Activated CD8-positive, alpha-beta T cell treated with anti-CD3 and anti-CD28 coated beads for 36 hours (primary cell): Measurements from ENCODE around the gene RARRES2. TPM values are rescaled to one million over a fixed set of nuclear protein-coding genes. Genes with fewer than 3 reads are reported as not detected.

ENCODE experiments used
- ATAC-seq: fragments of 200-7000 bp; cut with Tn5 transposase; one replicate; pipeline ENCODE4 v1.10.0; 2021; ENCODE audit warnings: mild to moderate bottlenecking, moderate library complexity
- CTCF ChIA-PET: fragments of 350-600 bp; sonication (Branson Sonifier 250); formaldehyde crosslinking; loops from one replicate; lab custom pipeline; 2021; ENCODE audit warnings: antibody characterized with exemption; lab: Charles Lee
- POLR2A ChIA-PET: fragments of 350-600 bp; sonication (Branson Sonifier 250); formaldehyde crosslinking; loops from one replicate; lab custom pipeline; 2021; ENCODE audit warnings: antibody characterized with exemption; lab: Charles Lee
- DNase-seq: peaks from one replicate; pipeline ENCODE4 v3.0.0-alpha.2; 2020
- H3K27ac Mint-ChIP-seq: one replicate; pipeline ENCODE4 v1.8.0; 2021; ENCODE audit warnings: mild to moderate bottlenecking, mixed read lengths
- H3K27me3 Mint-ChIP-seq: one replicate; pipeline ENCODE4 v1.8.0; 2021; ENCODE audit warnings: mixed read lengths
- H3K36me3 Mint-ChIP-seq: one replicate; pipeline ENCODE4 v1.8.0; 2021; ENCODE audit warnings: low read depth, mixed read lengths
- H3K4me1 Mint-ChIP-seq: one replicate; pipeline ENCODE4 v1.8.0; 2021; ENCODE audit warnings: low read depth, mixed read lengths
- H3K4me3 Mint-ChIP-seq: one replicate; pipeline ENCODE4 v1.8.0; 2021; ENCODE audit warnings: mild to moderate bottlenecking, moderate library complexity, mixed read lengths
- H3K9me3 Mint-ChIP-seq: one replicate; pipeline ENCODE4 v1.8.0; 2021; ENCODE audit warnings: mixed read lengths
- intact Hi-C: fragments of 100-400 bp; cut with micrococcal nuclease; formaldehyde crosslinking; loops from one replicate; pipeline ENCODE4 v1.10.0; 2022
- total RNA-seq, 2 experiments: library from RNA; stranded (reverse); gene quantifications; one replicate each; pipeline ENCODE4 v1.2.3, GENCODE V29; 2021
- TF ChIP-seq, protein P1 (sequence below): fragments of 200-600 bp; IDR thresholded peaks from one replicate; pipeline ENCODE4 v1.8.0; 2022; ENCODE audit warnings: antibody characterized with exemption, mild to moderate bottlenecking

The RARRES2 gene
- total RNA-seq, 2 experiments from 2014 or later: not detected

DNA sequence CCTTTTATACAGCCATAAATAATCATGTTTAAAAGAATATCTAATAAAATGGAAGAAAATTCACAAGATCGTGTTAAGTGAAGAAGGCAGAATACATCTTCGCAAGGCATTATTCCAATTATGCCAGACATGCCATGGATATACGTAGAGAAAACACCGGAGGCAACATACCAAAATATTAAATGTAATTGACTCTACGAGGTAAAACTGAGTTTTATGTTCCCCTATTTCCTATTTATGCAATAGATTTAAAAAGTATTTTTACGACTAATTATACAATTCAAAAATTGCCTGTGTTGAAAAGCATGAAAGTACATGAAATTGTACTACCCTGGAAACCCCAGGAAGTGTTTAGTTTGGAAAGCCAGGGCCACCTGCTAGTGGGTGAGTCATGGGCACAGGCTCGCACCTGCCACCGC is 26.3 kb upstream of the RARRES2 start:
- peaks cover 50% of the 10 kb centered on the region for H3K4me1 Mint-ChIP-seq
- H3K36me3 Mint-ChIP-seq: peaks cover 14% of the 10 kb centered on the region
- peak overlapping the region; percentile 97 for H3K4me3 Mint-ChIP-seq
- no peaks in the 10 kb centered on the region for H3K9me3 Mint-ChIP-seq
- no peaks in the 10 kb centered on the region for H3K27me3 Mint-ChIP-seq
- peak overlapping the region; percentile 92 for H3K27ac Mint-ChIP-seq
- peak; percentile 45 for ATAC-seq
- intact Hi-C loops: no loop called here
- no peak for DNase-seq
- ChIA-PET CTCF (interaction anchor here (1.2 to 3.8 kb wide), 4 partner anchors 10 to 38 kb away, joined by 5 to 23 read pairs (median 8); a partner anchor contains a TSS), POLR2A (interaction anchor here (0.8 to 6.1 kb wide), 7 partner anchors 9 to 84 kb away, joined by 3 to 52 read pairs (median 13); partner anchors contain the start of genes ACTR3C, GIMAP8, LRRC61 and ZNF775)
- TF ChIP-seq, protein P1, sequence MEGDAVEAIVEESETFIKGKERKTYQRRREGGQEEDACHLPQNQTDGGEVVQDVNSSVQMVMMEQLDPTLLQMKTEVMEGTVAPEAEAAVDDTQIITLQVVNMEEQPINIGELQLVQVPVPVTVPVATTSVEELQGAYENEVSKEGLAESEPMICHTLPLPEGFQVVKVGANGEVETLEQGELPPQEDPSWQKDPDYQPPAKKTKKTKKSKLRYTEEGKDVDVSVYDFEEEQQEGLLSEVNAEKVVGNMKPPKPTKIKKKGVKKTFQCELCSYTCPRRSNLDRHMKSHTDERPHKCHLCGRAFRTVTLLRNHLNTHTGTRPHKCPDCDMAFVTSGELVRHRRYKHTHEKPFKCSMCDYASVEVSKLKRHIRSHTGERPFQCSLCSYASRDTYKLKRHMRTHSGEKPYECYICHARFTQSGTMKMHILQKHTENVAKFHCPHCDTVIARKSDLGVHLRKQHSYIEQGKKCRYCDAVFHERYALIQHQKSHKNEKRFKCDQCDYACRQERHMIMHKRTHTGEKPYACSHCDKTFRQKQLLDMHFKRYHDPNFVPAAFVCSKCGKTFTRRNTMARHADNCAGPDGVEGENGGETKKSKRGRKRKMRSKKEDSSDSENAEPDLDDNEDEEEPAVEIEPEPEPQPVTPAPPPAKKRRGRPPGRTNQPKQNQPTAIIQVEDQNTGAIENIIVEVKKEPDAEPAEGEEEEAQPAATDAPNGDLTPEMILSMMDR: no peak

DNA sequence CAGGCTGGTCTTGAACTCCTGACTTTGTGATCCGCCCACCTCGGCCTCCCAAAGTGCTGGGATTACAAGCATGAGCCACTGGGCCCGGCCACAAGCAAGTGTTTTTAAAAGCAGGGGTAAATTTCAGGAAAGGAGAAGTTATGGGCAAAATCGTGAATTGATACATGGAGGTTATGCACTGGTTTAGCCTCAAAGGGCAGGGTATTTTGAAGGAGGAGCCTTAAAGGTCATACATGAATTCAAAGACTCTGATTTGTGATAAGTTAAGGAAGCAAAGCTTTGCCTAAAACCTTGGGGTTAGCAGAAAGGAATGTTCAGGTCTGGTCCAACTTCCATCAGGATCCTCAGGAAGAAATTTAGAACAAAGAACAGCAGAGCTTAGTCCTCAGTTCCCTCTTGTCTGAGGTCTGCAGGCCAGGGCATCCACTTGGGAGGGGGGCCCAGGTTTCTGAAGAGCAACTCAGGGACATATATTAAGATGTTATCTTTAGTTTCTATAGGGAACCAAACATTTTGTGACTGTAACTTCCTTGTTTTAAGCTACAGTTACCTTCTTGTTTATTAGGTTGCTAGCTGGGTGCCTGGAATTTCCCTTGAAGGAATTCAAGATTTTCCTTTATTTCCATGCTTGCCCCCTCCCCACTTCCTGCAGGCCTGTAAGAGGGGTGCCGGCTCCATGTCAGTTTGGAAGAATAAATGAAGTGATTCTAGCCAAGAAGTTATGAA is 24.4 kb upstream of the RARRES2 start:
- intact Hi-C loops: no loop called here
- ChIA-PET POLR2A (interaction anchor here (1.1 to 6.1 kb wide), 2 partner anchors 13 to 39 kb away, joined by 4 to 52 read pairs; a partner anchor contains a TSS), CTCF (interaction anchor here (1.0 to 2.7 kb wide), 3 partner anchors 8 to 40 kb away, joined by 3 to 9 read pairs (median 7); a partner anchor contains a TSS)
- Mint-ChIP-seq H3K9me3 (no peaks in the 10 kb centered on the region), H3K4me3 (peak overlapping the region; percentile 26), H3K27me3 (no peaks in the 10 kb centered on the region), H3K27ac (no peak overlapping the region), H3K36me3 (peaks cover 8% of the 10 kb centered on the region), H3K4me1 (peaks cover 50% of the 10 kb centered on the region)
- no peak for ATAC-seq
- TF ChIP-seq, protein P1: no peak
- DNase-seq: no peak

DNA sequence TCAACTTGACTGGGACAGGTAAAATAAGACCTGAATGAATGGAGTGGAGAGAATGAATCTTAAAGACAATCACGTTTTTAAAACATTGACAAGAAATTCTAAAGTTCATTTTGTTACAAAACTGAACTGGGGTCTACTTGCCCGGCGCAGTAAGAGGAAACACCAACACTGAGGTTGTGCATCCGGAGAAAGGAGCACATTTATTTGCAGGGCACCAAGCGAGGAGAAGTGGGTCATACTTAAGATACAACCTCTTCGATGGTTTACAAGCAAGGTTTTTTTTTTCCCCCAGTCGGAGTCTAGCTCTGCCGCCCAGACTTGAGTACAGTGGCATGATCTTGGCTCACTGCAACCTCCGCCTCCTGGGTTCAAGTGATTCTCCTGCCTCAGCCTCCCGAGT is 23.8 kb upstream of the RARRES2 start:
- POLR2A ChIA-PET: interaction anchor here (1.1 kb wide), 1 partner anchor 13 kb away, joined by 4 read pairs; no protein-coding TSS in a partner anchor
- no peak for ATAC-seq
- H3K27ac Mint-ChIP-seq: no peak overlapping the region
- H3K4me1 Mint-ChIP-seq: peaks cover 45% of the 10 kb centered on the region
- DNase-seq: no peak
- H3K27me3 Mint-ChIP-seq: no peaks in the 10 kb centered on the region
- H3K36me3 Mint-ChIP-seq: peaks cover 1% of the 10 kb centered on the region
- no peaks in the 10 kb centered on the region for H3K9me3 Mint-ChIP-seq
- CTCF ChIA-PET: interaction anchor here (2.7 kb wide), 1 partner anchor 9 kb away, joined by 9 read pairs; no protein-coding TSS in a partner anchor
- intact Hi-C loops: no loop called here
- TF ChIP-seq, protein P1: no peak
- H3K4me3 Mint-ChIP-seq: no peak overlapping the region

DNA sequence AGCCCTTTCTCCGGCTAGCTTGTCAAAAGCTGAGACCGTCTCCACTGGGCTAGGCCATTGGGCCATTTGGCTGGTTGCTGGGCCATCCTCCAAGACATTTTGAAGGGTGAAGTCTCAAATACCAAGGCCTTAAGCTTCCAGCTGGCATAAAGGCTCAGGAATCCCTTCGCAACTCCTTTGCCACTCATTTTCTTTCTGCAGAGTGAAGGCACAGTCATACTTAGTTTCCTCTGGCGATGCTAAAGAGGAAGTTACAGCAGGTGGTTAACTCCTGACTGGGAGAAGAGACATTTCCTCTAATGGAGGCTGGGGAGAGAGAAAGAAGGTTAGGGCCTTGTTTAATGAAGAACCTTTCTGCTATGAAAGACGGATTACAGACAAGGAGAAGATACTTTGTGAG is 22.4 kb upstream of the RARRES2 start:
- POLR2A ChIA-PET: interaction anchor here (1.1 kb wide), 1 partner anchor 14 kb away, joined by 3 read pairs; no protein-coding TSS in a partner anchor
- TF ChIP-seq, protein P1: no peak
- Mint-ChIP-seq H3K4me1 (peaks cover 49% of the 10 kb centered on the region), H3K9me3 (no peaks in the 10 kb centered on the region), H3K4me3 (no peak overlapping the region), H3K27ac (no peak overlapping the region), H3K36me3 (peaks cover 3% of the 10 kb centered on the region), H3K27me3 (no peaks in the 10 kb centered on the region)
- intact Hi-C loops: no loop called here
- DNase-seq: no peak
- CTCF ChIA-PET: interaction anchor here (1.7 kb wide), 1 partner anchor 9 kb away, joined by 5 read pairs; no protein-coding TSS in a partner anchor
- no peak for ATAC-seq
